Colonic mucosa (tissue), 4 donors: Measurements from ENCODE around the gene SND1. TPM values are rescaled to one million over a fixed set of nuclear protein-coding genes. Genes with fewer than 3 reads are reported as not detected.

ENCODE experiments used
- DNase-seq: peaks from one replicate; pipeline ENCODE4 v3.0.0-alpha.2; 2020
- H3K27ac ChIP-seq: fragments of 200-600 bp; one replicate; pipeline ENCODE4 v1.8.0; 2021
- H3K27me3 ChIP-seq: fragments of 200-600 bp; one replicate; pipeline ENCODE4 v1.8.0; 2021
- H3K36me3 ChIP-seq: fragments of 200-600 bp; one replicate; pipeline ENCODE4 v1.8.0; 2021
- H3K4me1 ChIP-seq: fragments of 200-600 bp; one replicate; pipeline ENCODE4 v1.8.0; 2021; ENCODE audit warnings: mild to moderate bottlenecking
- H3K4me3 ChIP-seq: fragments of 200-600 bp; one replicate; pipeline ENCODE4 v1.8.0; 2021
- H3K9ac ChIP-seq, 2 donors: one replicate each; pipeline ENCODE4 v1.7.0; 2013; ENCODE audit warnings: control low read depth in 2 of 2, low read depth in 2 of 2, low read length in 2 of 2
- H3K9me3 ChIP-seq: fragments of 200-600 bp; one replicate; pipeline ENCODE4 v1.8.0; 2021
- intact Hi-C: fragments of 100-400 bp; cut with DNase I; formaldehyde crosslinking; loops from one replicate; pipeline ENCODE4 v1.14.1; 2022
- total RNA-seq, 2 donors: library from RNA; stranded (reverse); fragmentation: NEBNext Ultra II Directional in 1 of 2; extraction: Animal tissue kit (Norgen Biotek cat#: 25700) in 1 of 2; gene quantifications; one replicate each; pipeline ENCODE4 v1.2.1, GENCODE V29; 2021
- TF ChIP-seq, protein P1 (sequence below): fragments of 200-600 bp; IDR thresholded peaks from one replicate; pipeline ENCODE4 v1.8.0; 2022; ENCODE audit warnings: antibody characterized with exemption, mild to moderate bottlenecking
- donor health status: healthy.
- donor health status: DM: no; HTN: no; CAD: no.
- donor health status: DM: no; HTN: no; CAD: no.

Gene SND1
- total RNA-seq, 2 donors from 2014 or later = 134 to 163 TPM

GRCh38 chr7:127932076-127932475, 280.1 kb downstream of the SND1 start:
- H3K27me3 ChIP-seq = no peaks in the 10 kb centered on the region
- no peak overlapping the region for H3K27ac ChIP-seq
- H3K4me3 ChIP-seq = no peak overlapping the region
- no peaks in the 10 kb centered on the region for H3K9me3 ChIP-seq
- H3K36me3 ChIP-seq = no peaks in the 10 kb centered on the region
- TF ChIP-seq, protein P1, sequence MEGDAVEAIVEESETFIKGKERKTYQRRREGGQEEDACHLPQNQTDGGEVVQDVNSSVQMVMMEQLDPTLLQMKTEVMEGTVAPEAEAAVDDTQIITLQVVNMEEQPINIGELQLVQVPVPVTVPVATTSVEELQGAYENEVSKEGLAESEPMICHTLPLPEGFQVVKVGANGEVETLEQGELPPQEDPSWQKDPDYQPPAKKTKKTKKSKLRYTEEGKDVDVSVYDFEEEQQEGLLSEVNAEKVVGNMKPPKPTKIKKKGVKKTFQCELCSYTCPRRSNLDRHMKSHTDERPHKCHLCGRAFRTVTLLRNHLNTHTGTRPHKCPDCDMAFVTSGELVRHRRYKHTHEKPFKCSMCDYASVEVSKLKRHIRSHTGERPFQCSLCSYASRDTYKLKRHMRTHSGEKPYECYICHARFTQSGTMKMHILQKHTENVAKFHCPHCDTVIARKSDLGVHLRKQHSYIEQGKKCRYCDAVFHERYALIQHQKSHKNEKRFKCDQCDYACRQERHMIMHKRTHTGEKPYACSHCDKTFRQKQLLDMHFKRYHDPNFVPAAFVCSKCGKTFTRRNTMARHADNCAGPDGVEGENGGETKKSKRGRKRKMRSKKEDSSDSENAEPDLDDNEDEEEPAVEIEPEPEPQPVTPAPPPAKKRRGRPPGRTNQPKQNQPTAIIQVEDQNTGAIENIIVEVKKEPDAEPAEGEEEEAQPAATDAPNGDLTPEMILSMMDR = no peak
- intact Hi-C loops = no loop called here
- no peak overlapping the region for H3K9ac ChIP-seq
- peaks cover 3% of the 10 kb centered on the region for H3K4me1 ChIP-seq
- DNase-seq = no peak

DNA sequence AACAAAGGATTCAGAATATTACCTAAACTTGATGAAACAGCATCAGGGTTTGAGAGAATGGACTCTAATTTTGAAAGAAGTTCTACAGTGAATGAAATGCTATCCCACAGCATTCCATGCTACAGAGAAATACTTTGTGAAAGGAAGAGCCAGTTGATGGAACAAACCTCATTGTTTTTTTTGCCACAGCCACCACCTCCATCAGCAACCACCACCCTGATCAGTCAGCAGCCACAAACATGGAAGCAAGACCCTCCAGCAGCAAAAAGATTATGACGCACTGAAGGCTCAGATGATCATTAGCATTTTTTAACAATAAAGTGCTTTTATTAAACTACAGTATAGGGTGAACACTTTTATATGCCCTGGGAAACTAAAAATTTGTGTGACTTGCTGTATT, 280.5 kb downstream of the SND1 start:
- TF ChIP-seq, protein P1 = no peak
- no peak for DNase-seq
- Histone ChIP-seq H3K9me3 (no peaks in the 10 kb centered on the region), H3K4me1 (peaks cover 3% of the 10 kb centered on the region), H3K27ac (no peak overlapping the region), H3K9ac (no peak overlapping the region), H3K36me3 (no peaks in the 10 kb centered on the region), H3K27me3 (no peaks in the 10 kb centered on the region), H3K4me3 (no peak overlapping the region)
- intact Hi-C loops = no loop called here

DNA sequence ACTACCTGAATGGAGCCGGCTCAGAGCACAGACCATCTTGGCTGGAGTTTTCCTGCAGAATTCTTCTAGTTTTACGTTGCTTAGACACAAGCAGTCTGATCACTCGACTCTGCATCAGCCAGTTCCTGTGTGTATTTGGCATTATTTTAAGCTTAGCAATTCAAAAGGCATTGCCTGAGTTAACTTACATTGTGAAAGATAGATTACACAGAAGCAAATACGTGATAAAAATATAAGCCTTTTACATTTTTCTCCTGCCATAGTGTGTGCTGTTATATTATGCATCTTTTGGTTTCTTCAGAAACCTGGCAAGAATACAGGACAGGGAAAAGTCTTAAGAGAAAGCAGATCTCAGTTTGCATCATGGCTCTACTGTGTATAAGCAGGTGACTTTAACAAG, 281.2 kb downstream of the SND1 start:
- DNase-seq = no peak
- H3K27me3 ChIP-seq = no peaks in the 10 kb centered on the region
- TF ChIP-seq, protein P1 = no peak
- H3K9ac ChIP-seq = no peak overlapping the region
- H3K4me1 ChIP-seq = peaks cover 3% of the 10 kb centered on the region
- H3K4me3 ChIP-seq = no peak overlapping the region
- intact Hi-C loops = no loop called here
- no peaks in the 10 kb centered on the region for H3K36me3 ChIP-seq
- no peak overlapping the region for H3K27ac ChIP-seq
- no peaks in the 10 kb centered on the region for H3K9me3 ChIP-seq

- Histone ChIP-seq H3K27ac (no peak overlapping the region), H3K4me1 (peaks cover 3% of the 10 kb centered on the region), H3K27me3 (no peaks in the 10 kb centered on the region), H3K4me3 (no peak overlapping the region), H3K36me3 (no peaks in the 10 kb centered on the region), H3K9ac (no peak overlapping the region), H3K9me3 (no peaks in the 10 kb centered on the region)
- TF ChIP-seq, protein P1 = no peak
- intact Hi-C loops = no loop called here
- DNase-seq = no peak
These were observed 282.7 kb downstream of the SND1 start for GRCh38 chr7:127934711-127935110.

DNA sequence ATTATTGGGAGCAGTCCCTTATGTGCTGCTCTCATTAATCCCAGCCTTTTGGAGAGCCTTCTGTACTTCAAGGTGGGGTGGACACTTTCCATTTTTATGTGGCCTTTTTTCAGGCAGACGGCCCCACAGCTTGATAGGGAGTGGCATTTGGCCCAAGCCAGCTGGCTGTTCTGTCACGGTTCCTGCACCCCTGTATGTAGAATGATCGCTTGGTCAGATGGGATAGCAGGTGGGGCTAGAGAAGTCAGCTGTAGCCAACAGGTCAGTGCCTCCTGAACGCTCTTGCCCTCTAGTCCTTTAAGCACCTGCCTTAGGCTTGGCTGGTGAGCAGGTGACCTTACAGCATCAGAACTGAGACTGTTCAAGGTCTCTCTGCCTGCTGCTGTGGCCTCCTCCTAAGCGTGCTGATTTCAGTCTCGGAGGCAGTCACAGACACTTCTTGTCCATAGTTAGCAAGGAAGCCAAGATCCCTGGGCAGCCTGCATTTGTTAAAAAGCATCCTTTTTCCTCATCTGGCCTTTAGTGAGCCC, 283.9 kb downstream of the SND1 start:
- no peaks in the 10 kb centered on the region for H3K27me3 ChIP-seq
- no peaks in the 10 kb centered on the region for H3K9me3 ChIP-seq
- no peak overlapping the region for H3K4me3 ChIP-seq
- DNase-seq = no peak
- H3K4me1 ChIP-seq = peaks cover 3% of the 10 kb centered on the region
- no peak overlapping the region for H3K9ac ChIP-seq
- H3K27ac ChIP-seq = no peak overlapping the region
- TF ChIP-seq, protein P1 = no peak
- no peaks in the 10 kb centered on the region for H3K36me3 ChIP-seq
- intact Hi-C loops = no loop called here
